Astrocyte (in vitro differentiated cells and primary cell): Measurements from ENCODE around the gene ZMIZ1. TPM values are rescaled to one million over a fixed set of nuclear protein-coding genes. Genes with fewer than 3 reads are reported as not detected.

Experiments
- DNase-seq: peaks from one replicate; pipeline ENCODE4 v3.0.0-alpha.2; 2010; ENCODE audit warnings: low read depth
- FAIRE-seq: peaks from 2 replicates; lab custom pipeline; 2011; peaks lifted over from hg19 to GRCh38; lab: Jason Lieb, UNC
- H2AFZ ChIP-seq: 2 replicates; pipeline ENCODE4 v1.6.0; 2012; ENCODE audit warnings: low read depth, low read length, inconsistent platforms
- H3K27ac ChIP-seq: 2 replicates; pipeline ENCODE4 v1.5.1; 2011; ENCODE audit warnings: low read depth, low read length, inconsistent platforms
- H3K27me3 ChIP-seq: 2 replicates; pipeline ENCODE4 v1.6.0; 2011; ENCODE audit warnings: low read length, inconsistent platforms; ENCODE audit not compliant: insufficient read depth
- H3K36me3 ChIP-seq: 2 replicates; pipeline ENCODE4 v1.5.1; 2011; ENCODE audit warnings: low read length, inconsistent platforms; ENCODE audit not compliant: insufficient read depth
- H3K4me1 ChIP-seq: 2 replicates; pipeline ENCODE4 v1.5.1; 2011; ENCODE audit warnings: low read length, inconsistent platforms; ENCODE audit not compliant: insufficient read depth
- H3K4me2 ChIP-seq: 2 replicates; pipeline ENCODE4 v1.6.0; 2012; ENCODE audit warnings: low read length, inconsistent platforms
- H3K4me3 ChIP-seq: 2 replicates; pipeline ENCODE4 v1.5.1; 2011; ENCODE audit warnings: low read depth, mild to moderate bottlenecking, low read length, inconsistent platforms; ENCODE audit not compliant: insufficient read depth
- H3K79me2 ChIP-seq: 2 replicates; pipeline ENCODE4 v1.6.0; 2012; ENCODE audit warnings: mild to moderate bottlenecking, low read length, inconsistent platforms; ENCODE audit not compliant: insufficient read depth
- H3K9ac ChIP-seq: 2 replicates; pipeline ENCODE4 v1.6.0; 2012; ENCODE audit warnings: mild to moderate bottlenecking, low read length, inconsistent platforms
- H3K9me3 ChIP-seq: 2 replicates; pipeline ENCODE4 v1.5.1; 2012; ENCODE audit warnings: low read depth, mild to moderate bottlenecking, low read length, inconsistent platforms; ENCODE audit not compliant: insufficient read depth
- H4K20me1 ChIP-seq: 2 replicates; pipeline ENCODE4 v1.6.0; 2012; ENCODE audit warnings: low read length, inconsistent platforms; ENCODE audit not compliant: insufficient read depth
- H3K27ac Mint-ChIP-seq: one replicate; pipeline ENCODE4 v1.8.0; 2021; ENCODE audit warnings: mild to moderate bottlenecking, mixed read lengths; ENCODE audit not compliant: unreplicated experiment
- H3K27me3 Mint-ChIP-seq: one replicate; pipeline ENCODE4 v1.8.0; 2021; ENCODE audit warnings: low read depth, mixed read lengths; ENCODE audit not compliant: unreplicated experiment
- H3K36me3 Mint-ChIP-seq: one replicate; pipeline ENCODE4 v1.8.0; 2021; ENCODE audit warnings: low read depth, mixed read lengths; ENCODE audit not compliant: unreplicated experiment
- H3K4me1 Mint-ChIP-seq: one replicate; pipeline ENCODE4 v1.8.0; 2021; ENCODE audit warnings: low read depth, mixed read lengths; ENCODE audit not compliant: unreplicated experiment
- H3K4me3 Mint-ChIP-seq: one replicate; pipeline ENCODE4 v1.8.0; 2021; ENCODE audit warnings: mild to moderate bottlenecking, moderate library complexity, mixed read lengths; ENCODE audit not compliant: unreplicated experiment
- H3K9me3 Mint-ChIP-seq: one replicate; pipeline ENCODE4 v1.8.0; 2021; ENCODE audit warnings: mild to moderate bottlenecking, mixed read lengths; ENCODE audit not compliant: unreplicated experiment
- CTCF ChIP-seq: IDR thresholded peaks from 2 replicates; pipeline ENCODE4 v1.5.1; 2011; ENCODE audit warnings: low read depth, mild to moderate bottlenecking, inconsistent platforms, low read length, moderate library complexity; ENCODE audit not compliant: insufficient read depth
- EZH2 ChIP-seq: IDR thresholded peaks from 2 replicates; pipeline ENCODE4 v1.6.1; 2012; ENCODE audit warnings: mild to moderate bottlenecking, low read length, inconsistent platforms; ENCODE audit not compliant: insufficient read depth
- total RNA-seq: library from RNA; stranded (reverse); gene quantifications from 2 replicates; pipeline ENCODE4 v1.2.1, GENCODE V29; 2021

ZMIZ1 gene
- total RNA-seq, 1 donor from 2014 or later = 45.5 TPM

- H3K36me3 ChIP-seq = peaks cover 8% of the 10 kb centered on the region
- peak overlapping the region; percentile 24 for H3K4me2 ChIP-seq
- H3K27ac ChIP-seq = peak overlapping the region; percentile 13
- H2AFZ ChIP-seq = no peak overlapping the region
- no peaks in the 10 kb centered on the region for H3K27me3 Mint-ChIP-seq
- peaks cover 49% of the 10 kb centered on the region for H3K4me1 ChIP-seq
- FAIRE-seq = no peak
- peaks cover 79% of the 10 kb centered on the region for H3K79me2 ChIP-seq
- H3K4me3 Mint-ChIP-seq = no peak overlapping the region
- no peak overlapping the region for H3K9ac ChIP-seq
- peaks cover 80% of the 10 kb centered on the region for H4K20me1 ChIP-seq
- no peaks in the 10 kb centered on the region for H3K9me3 ChIP-seq
- TF ChIP-seq CTCF (no peak), EZH2 (no peak)
- peaks cover 11% of the 10 kb centered on the region for H3K36me3 Mint-ChIP-seq
- peak overlapping the region; percentile 47 for H3K27ac Mint-ChIP-seq
- H3K4me3 ChIP-seq = no peak overlapping the region
- H3K27me3 ChIP-seq = no peaks in the 10 kb centered on the region
- no peaks in the 10 kb centered on the region for H3K9me3 Mint-ChIP-seq
- peaks cover 52% of the 10 kb centered on the region for H3K4me1 Mint-ChIP-seq
- DNase-seq = no peak
These were observed 123.3 kb downstream of the ZMIZ1 start for GRCh38 chr10:79191951-79192676.

DNA sequence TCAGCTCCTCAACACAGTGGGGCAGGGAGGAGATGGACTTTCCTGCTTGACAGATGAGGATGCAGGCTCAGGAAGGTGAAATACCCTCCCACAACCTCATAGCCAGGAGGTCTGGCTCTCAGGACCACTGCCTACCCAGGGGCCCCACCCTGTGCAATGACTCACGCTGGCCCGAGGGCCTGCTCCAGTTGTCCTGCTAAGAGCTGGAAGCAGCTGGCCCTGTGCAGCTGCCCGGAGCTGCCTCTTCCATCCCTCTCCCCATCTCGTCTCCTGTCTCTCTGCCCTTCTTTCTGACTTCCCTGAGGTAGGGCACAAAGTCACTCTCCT lies 123.9 kb downstream of the ZMIZ1 start:
- Mint-ChIP-seq H3K27me3 (no peaks in the 10 kb centered on the region), H3K36me3 (peaks cover 11% of the 10 kb centered on the region), H3K27ac (no peak overlapping the region), H3K9me3 (no peaks in the 10 kb centered on the region), H3K4me1 (peaks cover 50% of the 10 kb centered on the region), H3K4me3 (peak overlapping the region; percentile 63)
- H3K9me3 ChIP-seq = no peaks in the 10 kb centered on the region
- H3K36me3 ChIP-seq = peaks cover 7% of the 10 kb centered on the region
- DNase-seq (peak; percentile 62), FAIRE-seq (no peak)
- peaks cover 79% of the 10 kb centered on the region for H3K79me2 ChIP-seq
- peaks cover 82% of the 10 kb centered on the region for H4K20me1 ChIP-seq
- TF ChIP-seq EZH2 = no peak
- TF ChIP-seq CTCF = no peak
- H3K27me3 ChIP-seq = no peaks in the 10 kb centered on the region
- no peak overlapping the region for H3K9ac ChIP-seq
- no peak overlapping the region for H2AFZ ChIP-seq
- H3K4me1 ChIP-seq = peaks cover 49% of the 10 kb centered on the region
- H3K4me2 ChIP-seq = peak overlapping the region; percentile 24
- peak overlapping the region; percentile 13 for H3K27ac ChIP-seq
- no peak overlapping the region for H3K4me3 ChIP-seq

- Histone ChIP-seq H3K9me3 (no peaks in the 10 kb centered on the region), H3K27me3 (no peaks in the 10 kb centered on the region), H3K9ac (no peak overlapping the region), H3K36me3 (peaks cover 2% of the 10 kb centered on the region), H3K27ac (no peak overlapping the region), H4K20me1 (peaks cover 82% of the 10 kb centered on the region), H3K4me1 (peaks cover 49% of the 10 kb centered on the region), H2AFZ (no peak overlapping the region), H3K4me3 (no peak overlapping the region), H3K79me2 (peaks cover 74% of the 10 kb centered on the region), H3K4me2 (no peak overlapping the region)
- Mint-ChIP-seq H3K4me3 (no peak overlapping the region), H3K4me1 (peaks cover 41% of the 10 kb centered on the region), H3K27ac (no peak overlapping the region), H3K9me3 (no peaks in the 10 kb centered on the region), H3K36me3 (peaks cover 10% of the 10 kb centered on the region), H3K27me3 (no peaks in the 10 kb centered on the region)
- DNase-seq (no peak), FAIRE-seq (no peak)
- TF ChIP-seq EZH2 (no peak), CTCF (no peak)
These were observed 125.1 kb downstream of the ZMIZ1 start for GRCh38 chr10:79193694-79194382.
